GM19468 (cell line): ENCODE data around the gene MTHFS.
"Not testable (repeated sequence)": the region's sequence is repeated elsewhere in the genome, so short reads cannot be mapped to it uniquely, and the experiment has no call there.

Source experiments
- ATAC-seq: cut with Tn5 transposase; IDR thresholded peaks from one replicate; pipeline ENCODE4 v1.9.1; 2021; ENCODE audit warnings: mild to moderate bottlenecking, moderate library complexity, moderate number of reproducible peaks; ENCODE audit not compliant: unreplicated experiment; ENCODE audit errors: extremely low read depth

Gene MTHFS

GRCh38 chr15:79916502-79917132 is 19.8 kb upstream of the MTHFS start:
- ATAC-seq = no peak

GRCh38 chr15:79915776-79916501 is 19.1 kb upstream of the MTHFS start:
- ATAC-seq = not testable (repeated sequence)

- ATAC-seq = no peak
Measured at GRCh38 chr15:79914728-79915127, 17.9 kb upstream of the MTHFS start.

GRCh38 chr15:79909556-79910335 is 12.9 kb upstream of the MTHFS start:
- ATAC-seq = peak; percentile 81

- no peak for ATAC-seq
Measured at GRCh38 chr15:79904271-79904670, 7.5 kb upstream of the MTHFS start.

- no peak for ATAC-seq
Measured at GRCh38 chr15:79903626-79904025, 6.8 kb upstream of the MTHFS start.

- no peak for ATAC-seq
Measured at GRCh38 chr15:79903144-79903543, 6.3 kb upstream of the MTHFS start.

GRCh38 chr15:79901958-79902357 is 5.1 kb upstream of the MTHFS start:
- ATAC-seq = no peak

- ATAC-seq = not testable (repeated sequence)
Measured at GRCh38 chr15:79900818-79901378, 4.1 kb upstream of the MTHFS start.

GRCh38 chr15:79900087-79900486 is 3.3 kb upstream of the MTHFS start:
- ATAC-seq = no peak

- ATAC-seq = not testable (repeated sequence)
Measured at GRCh38 chr15:79898786-79899185, 2.0 kb upstream of the MTHFS start.

GRCh38 chr15:79898369-79898768 is 1.6 kb upstream of the MTHFS start:
- ATAC-seq = no peak

- ATAC-seq = no peak
Measured at GRCh38 chr15:79897701-79898113, 893 bp upstream of the MTHFS start.

- ATAC-seq = no peak
Measured at GRCh38 chr15:79897380-79897678, 515 bp upstream of the MTHFS start.

GRCh38 chr15:79896131-79896633 is 632 bp downstream of the MTHFS start:
- ATAC-seq = peak; percentile 15

- ATAC-seq = no peak
Measured at GRCh38 chr15:79887054-79887930, 9.5 kb downstream of the MTHFS start.

- no peak for ATAC-seq
Measured at GRCh38 chr15:79886124-79886523, 10.7 kb downstream of the MTHFS start.

- ATAC-seq = no peak
Measured at GRCh38 chr15:79884204-79884596, 12.6 kb downstream of the MTHFS start.

- no peak for ATAC-seq
Measured at GRCh38 chr15:79883579-79884203, 13.1 kb downstream of the MTHFS start.
